HG02884 (cell line): ENCODE data around the gene CD99.
"Not testable (repeated sequence)": the region's sequence is repeated elsewhere in the genome, so short reads cannot be mapped to it uniquely, and the experiment has no call there.

Experiments
- ATAC-seq: cut with Tn5 transposase; IDR thresholded peaks from one replicate; pipeline ENCODE4 v1.9.1; 2021; ENCODE audit warnings: mild to moderate bottlenecking, moderate library complexity; ENCODE audit not compliant: unreplicated experiment

Gene CD99

DNA sequence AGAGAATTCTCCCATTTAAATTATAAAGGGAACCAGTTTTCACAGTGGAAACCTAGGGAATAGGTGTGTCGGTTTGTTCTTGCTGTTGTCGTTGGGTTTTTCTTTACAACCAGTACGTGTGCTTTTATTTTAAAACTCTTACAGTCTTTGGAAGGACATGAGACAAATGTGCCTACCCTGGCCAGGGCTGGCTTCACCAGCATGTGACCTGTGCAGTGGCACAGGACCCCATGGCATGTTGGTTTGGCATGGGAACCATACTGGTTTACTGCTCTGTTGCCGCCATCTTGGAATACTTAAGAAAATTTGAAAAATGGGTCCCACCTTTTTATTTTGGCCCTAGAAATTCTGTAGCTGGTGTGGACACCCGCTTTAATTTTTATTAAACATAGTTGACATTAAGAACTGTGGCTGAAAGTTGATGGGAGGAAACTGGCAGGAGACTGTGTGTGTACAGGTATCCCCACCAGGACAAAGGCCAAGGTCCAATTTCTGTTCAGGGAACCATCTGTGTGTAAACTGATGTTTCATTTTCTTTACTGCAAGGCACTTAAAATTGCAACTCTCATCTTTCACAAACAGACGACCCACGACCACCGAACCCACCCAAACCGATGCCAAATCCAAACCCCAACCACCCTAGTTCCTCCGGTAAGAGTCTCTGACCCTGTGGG, 28.8 kb downstream of the CD99 start:
- ATAC-seq, result no peak

DNA sequence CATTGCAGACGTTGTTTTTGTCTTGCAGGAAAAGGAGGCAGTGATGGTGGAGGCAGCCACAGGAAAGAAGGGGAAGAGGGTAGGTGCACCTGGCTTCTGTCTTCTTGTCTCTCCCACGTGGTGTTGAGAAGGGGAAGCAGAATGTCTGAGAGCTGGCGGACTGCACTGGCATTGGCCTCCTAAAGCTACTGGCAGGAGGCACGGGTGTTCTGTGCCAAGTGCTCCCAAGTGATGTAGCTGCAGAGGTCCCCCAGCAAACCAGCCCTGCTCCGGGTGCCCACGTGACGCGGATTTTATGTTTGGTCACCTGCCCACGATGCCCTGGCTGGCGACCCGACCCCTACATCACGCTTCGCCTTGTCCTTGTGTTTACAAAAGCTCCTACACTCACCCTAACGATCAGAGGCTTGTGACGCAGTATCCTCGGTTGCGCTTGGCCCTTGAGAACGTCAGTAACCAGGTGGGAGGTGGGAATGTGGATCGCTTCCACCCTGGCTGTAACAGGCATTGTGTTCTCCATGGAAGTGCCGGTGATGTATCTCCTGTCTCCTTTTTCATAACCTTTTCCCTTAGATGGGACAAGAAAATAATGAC, 32.3 kb downstream of the CD99 start:
- ATAC-seq, result no peak

DNA sequence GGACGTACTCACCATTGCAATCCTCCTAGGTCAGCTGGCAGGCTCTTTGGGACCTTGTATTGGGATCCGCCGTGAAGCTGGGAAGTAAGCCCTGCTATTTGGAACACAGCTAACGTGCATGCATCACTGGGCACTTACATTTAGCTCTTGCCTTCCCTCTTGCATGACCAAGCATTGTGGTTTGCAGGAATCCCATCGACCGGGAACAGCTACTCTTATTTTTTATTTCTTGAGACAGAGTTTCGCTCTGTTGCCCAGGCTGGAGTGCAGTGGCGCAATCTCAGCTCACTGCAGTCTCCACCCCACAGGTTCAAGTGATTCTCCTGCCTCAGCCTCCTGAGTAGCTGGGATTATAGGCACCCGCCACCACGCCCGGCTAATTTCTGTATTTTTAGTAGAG, 36.2 kb downstream of the CD99 start:
- ATAC-seq, result not testable (repeated sequence)

DNA sequence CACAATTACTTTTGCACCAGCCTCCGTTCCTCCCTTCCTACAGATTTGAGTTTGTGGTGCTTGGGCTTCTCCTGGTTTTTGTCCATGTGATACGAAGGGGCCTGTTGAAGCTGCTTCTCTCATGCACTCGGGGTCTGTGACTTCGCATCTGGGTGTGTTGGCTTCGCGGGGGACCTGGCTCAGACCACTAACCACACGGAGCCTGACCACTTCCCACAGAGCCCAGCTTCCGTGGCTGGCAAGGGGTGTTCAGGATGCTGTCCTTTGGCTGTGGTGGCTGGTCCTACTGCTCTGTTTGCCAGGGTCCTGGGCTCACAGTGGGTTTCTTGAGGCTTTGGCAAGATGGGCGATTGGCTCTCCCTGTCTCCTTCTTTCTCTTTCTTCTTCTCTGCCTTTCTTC, 41.0 kb downstream of the CD99 start:
- ATAC-seq, result no peak

DNA sequence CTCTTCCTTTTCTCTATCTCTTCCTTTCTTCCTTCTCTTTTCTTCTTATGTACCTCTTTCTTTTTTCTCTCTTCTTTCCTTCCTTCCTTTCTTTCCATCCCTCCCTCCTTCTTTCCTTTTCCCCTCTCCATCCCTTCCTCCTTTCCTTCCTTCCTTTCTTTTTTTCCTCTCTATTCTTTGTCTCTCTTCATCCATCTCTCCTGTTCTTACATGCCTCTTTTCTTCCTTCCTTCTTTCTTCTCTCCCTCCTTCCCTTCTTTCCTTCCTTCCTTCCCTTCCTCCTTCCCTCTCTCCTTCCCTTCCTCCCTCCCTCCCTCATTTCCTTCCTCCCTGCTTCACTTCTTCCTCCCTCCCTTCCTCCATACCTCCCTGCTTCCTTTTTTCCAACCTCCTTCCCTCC, 41.6 kb downstream of the CD99 start:
- ATAC-seq, result no peak

DNA sequence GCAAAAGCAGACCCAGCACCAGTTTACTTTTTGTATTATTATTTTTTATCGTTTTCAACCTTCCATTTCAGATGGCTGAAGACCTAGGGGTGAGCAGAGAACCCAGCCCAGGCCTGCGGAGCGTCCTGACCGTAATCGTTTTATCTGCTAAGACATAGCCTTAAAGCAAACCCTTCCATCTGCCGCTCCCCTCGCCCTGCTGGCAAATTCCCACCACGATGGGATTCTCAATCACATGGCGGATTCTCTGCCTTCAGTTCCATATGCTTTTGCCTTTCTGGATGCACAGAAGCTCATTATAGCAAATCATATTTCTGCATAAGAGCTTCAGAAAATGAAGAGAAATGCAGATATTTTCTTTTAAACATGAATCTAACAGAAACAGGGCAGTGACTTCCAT, 42.2 kb downstream of the CD99 start:
- ATAC-seq, result no peak

DNA sequence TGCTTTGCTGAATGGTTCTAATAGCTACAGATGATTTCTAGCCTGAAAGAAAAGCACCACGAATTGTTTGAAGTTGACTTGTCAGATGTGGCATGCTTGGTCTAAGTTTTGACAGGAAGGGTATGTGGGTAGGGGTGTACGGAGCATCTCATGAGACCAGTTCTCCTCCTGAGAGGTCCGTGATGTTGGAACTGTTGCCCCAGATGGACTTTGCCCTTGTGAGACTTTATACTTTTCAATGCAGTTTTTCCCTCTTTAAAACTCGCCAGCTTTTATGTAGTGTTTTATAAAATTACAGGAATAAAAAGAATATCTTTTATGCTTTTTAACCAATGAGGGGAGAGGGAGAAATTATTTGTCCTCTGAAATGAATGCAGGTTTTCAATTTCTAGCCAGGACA, 44.2 kb downstream of the CD99 start:
- no peak for ATAC-seq

DNA sequence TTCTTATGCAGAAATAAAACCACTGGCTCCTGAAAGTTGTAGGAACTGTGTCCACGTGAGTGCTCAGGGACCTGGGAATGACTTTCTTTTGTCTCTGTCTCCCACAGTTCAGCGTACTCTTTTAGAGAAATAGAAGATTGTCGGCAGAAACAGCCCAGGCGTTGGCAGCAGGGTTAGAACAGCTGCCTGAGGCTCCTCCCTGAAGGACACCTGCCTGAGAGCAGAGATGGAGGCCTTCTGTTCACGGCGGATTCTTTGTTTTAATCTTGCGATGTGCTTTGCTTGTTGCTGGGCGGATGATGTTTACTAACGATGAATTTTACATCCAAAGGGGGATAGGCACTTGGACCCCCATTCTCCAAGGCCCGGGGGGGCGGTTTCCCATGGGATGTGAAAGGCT, 49.6 kb downstream of the CD99 start:
- ATAC-seq, result no peak

DNA sequence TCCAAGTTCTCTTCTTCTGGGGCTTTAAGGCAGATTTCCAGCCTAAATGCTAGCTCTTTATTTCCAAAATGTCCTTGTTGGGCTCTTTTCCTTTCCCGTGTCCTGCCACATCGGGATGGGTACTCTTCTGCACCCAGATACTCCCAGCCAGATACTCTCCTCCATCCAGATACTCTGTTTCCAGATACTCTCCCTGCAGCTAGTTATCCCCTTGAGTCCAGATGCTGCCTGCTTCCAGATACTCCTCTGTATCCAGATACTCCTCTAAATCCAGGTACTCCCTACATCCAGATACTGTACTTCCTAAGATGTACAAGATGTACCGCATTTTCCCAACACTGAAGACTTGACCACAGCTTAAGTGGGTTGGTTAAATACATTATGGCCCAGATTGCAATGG, 50.3 kb downstream of the CD99 start:
- no peak for ATAC-seq

DNA sequence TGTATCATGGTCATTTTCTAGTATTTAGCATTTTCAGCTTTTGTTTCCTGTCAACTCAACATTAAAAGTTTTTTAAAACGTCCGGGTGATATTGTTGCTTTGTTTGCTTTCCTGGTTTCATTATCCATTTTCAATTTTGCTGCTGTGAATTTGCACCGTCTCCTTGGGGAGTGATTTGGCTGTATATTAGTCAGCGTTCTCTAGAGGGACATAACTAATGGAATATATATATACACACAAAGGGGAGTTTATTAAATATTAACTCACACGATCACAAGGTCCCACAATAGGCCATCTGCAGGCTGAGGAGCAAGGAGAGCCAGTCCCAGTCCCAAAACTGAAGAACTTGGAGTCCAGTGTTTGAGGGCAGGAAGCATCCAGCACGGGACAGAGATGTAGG, 55.2 kb downstream of the CD99 start:
- ATAC-seq, result not testable (repeated sequence)

DNA sequence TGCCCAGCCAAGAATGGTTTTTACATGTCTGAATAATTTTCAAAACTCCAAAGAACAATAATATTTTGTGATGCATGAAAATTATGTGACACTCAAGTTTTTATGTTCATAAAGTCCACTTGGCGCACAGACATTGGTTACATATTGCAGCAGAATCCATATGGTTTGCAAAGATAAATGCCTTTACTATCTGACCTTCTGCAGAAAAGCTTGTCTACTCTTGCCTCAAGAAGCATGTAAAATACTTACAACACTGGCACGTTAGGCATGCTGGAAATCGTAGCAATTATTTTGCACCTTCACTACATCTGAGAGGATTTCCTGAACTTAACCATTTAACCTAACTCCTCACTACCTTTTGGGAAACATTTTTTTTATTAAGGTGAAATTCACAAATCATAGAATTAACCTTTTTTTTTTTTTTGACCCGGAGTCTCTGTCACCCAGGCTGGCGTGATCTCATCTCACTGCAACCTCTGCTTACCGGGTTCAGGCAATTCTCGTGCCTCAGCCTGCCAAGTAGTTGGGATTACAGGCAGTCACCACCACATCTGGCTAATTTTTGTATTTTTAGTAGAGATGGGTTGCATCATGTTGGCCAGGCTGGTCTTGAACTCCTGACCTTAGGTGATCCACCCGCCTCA, 57.2 kb downstream of the CD99 start:
- ATAC-seq, result no peak

DNA sequence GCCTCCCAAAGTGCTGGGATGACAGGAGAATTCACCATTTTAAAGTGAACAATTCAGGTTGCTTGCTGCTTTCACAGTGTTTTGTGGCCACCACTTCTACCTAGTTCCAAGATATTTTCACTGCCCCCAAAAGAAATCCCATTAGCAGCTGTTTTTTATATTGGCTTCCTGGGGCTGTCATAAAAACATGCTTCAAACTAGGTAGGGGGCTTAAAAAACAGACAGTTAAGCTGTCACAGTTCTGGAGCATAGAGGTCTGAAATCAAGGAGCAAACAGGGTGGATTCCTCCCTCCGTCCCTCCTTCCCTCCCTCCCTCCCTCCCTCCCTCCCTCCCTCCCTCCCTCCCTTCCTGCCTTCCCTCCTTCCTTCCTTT, 57.7 kb downstream of the CD99 start:
- no peak for ATAC-seq

DNA sequence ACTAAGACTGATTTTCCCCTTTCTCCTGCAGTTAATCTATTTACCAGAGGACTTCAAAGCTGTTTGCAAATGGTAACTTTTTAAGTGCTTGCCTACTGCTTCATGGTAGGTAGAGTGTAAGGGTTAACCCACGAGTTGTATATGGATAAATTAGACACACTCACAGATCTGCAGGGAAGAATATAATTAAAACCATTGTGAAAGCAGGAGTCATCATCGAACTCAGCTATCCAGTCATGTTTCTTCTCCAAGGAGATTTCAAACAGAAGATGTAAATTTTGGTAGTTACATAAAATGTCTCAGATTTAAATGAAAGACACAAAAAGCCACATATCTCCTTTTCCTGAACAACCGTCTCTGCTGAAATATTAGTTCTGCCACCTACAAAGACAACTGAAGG, 60.2 kb downstream of the CD99 start:
- ATAC-seq, result no peak

DNA sequence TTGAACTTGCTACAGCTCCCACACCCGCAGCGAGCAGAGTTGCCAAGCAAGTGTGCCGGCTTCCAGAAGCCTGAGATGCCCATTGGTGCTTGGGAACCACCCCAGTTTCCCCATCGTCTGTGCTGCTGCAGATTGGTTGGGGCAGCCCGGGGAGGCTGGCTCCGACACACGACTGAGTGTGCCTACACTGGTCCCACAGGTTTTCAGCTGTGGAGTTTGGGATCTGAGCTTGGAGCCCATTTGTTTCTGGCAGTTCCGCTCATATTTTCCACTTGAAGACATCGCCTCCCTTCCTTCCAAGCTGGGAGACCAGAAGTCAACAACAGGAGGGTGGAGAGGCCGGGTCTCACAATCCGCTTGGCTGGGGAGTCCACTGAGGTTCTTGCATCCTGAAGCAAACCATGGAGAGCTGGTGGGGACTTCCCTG, 60.8 kb downstream of the CD99 start, which contains the start of gene XG:
Gene XG (plus strand): TSS at position 167 of the 427 bp plus-strand sequence. CDS start 235 bp downstream, at position 402.
- ATAC-seq, result not testable (repeated sequence)

DNA sequence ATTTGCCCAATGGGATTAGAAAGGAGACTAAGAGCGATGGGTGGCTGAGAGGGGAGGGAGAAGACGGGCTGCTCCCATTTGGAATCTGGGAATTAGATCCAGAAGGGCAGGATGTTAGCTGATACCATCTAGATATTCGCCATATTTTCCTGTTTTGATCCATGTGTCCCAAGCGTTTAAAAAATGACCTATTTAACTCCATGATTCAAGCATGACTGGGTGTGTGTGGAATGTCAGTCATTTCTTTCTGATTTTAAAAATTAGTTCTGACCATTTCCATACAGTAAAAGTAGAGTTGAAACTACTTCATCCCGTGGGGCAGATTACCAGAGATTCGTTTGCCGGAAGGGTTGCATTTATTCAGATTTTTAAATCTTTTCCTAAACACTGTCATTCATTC, 61.3 kb downstream of the CD99 start:
- ATAC-seq, result not testable (repeated sequence)

DNA sequence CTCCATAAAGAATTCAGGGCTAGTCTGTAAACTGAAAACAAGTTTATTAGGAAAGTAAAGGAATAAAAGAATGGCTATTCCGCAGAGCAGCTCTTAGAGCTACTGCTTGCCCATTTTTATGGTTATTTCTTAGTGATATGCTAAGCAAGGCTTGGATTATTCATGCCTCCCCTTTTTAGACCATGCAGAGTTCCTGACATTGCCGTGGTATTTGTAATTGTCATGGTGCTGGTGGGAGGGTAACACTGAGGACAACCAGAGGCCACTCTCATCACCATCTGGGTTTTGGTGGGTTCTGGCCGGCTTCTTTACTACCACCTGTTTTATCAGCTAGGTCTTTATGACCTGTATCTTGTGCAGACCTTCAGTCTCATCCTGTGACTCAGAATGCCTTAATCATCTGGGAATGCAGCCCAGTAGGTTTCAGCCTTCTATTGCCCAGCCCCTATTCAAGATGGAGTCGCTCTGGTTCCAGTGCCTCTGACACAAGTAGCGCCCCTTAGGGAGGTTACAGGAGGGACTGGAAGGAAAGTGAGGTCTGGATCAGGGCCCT, 64.1 kb downstream of the CD99 start:
- ATAC-seq, result not testable (repeated sequence)

DNA sequence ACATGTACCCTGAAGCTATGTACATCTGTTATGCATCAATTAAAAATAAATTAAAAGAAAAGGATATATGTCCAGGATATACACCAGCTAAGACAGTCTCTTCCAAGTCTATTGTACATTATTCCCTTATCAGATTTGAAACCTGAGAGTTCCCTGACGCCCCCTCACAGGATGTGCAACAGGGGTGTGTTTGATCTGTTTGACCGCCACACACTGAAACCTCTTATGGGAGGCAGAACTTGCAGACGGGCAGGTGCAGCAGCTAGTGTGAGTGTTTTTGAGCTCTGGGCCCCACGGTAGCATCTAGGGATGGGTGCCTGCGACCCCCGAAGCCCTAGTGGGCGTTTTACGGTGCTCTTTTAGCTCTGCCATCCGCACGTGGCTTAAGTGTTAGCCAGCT, 65.5 kb downstream of the CD99 start:
- ATAC-seq, result no peak

DNA sequence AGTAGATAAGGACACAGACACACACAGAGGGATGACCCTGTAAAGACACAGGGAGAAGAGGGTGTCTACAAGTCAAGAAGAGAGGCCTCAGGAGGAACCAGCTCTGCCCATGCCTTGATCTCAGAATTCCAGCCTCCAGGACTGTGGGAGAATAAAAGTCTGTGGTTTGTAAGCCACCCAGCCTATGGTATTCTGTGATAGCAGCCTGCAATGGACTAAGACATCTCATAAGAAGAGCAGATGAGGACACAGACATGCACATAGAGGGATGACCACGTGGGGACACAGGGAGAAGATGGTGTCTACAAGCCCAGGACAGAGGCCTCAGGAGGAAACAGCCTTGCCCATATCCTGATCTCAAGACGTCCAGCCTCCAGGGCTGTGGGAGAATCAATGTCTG, 70.2 kb downstream of the CD99 start:
- no peak for ATAC-seq

DNA sequence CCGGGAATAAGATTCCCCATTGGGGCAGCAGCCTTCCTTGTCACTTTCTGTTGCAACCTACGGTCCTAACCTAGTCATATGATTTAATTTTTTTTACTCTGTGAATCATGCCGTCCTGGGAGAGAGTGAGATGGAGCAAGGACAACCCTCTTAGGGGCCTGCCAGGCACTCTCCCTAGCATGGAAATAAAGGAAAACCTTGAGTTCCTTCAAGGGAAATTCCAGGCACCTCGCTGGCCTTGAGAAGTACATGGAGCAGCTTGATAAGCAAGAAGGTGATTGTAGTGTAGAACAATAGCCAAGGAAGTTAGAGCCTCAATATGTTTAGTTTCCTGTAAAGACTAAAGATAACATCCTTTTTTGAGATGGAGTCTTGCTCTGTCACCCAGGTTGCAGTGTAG, 71.6 kb downstream of the CD99 start:
- not testable (repeated sequence) for ATAC-seq

DNA sequence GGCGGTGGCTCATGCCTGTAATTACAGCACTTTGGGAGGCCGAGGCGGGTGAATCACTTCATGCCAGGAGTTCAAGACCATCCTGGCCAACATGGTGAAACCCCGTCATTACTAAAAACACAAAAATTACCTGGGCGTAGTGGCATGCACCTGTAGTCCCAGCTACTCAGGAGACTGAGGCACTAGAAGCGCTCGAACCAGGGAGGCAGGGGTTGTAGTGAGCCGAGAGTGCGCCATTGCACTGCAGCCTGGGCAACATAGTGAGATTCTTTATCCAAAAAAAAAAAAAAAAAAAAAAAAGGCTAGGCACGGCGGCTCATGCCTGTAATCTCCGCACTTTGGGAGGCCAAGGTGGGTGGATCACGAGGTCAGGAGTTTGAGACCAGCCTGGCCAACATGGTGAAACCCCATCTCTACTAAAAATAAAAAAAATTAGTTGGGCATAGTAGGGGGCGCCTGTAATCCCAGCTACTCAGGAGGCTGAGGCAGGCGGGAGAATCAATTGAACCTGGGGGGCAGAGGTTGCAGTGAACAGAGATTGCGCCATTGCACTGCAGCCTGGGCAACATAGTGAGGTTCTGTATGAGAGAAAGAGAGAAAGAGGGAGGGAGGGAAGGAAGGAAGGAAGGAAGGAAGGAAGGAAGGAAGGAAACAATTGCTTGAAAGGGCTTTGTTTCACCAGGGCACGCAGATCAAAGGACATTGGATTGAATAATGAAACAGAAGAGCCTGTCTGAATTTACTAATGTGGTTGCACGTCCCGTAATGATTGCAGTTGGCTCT, 73.9 kb downstream of the CD99 start:
- ATAC-seq, result not testable (repeated sequence)

DNA sequence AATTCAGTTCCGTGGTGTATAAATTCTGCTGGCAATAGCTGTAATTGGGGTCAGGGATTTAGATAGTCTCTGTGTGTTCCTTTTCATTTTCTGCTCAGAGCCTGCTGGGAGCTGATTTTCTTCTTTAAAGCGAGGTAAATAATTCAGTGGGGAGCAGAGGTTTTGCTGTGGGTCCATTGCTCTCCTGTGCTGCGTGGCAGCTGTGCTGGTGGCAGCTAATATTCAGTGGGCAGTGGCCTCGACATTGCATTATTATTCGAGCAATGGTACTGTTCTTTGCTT, 74.4 kb downstream of the CD99 start:
- ATAC-seq, result no peak

DNA sequence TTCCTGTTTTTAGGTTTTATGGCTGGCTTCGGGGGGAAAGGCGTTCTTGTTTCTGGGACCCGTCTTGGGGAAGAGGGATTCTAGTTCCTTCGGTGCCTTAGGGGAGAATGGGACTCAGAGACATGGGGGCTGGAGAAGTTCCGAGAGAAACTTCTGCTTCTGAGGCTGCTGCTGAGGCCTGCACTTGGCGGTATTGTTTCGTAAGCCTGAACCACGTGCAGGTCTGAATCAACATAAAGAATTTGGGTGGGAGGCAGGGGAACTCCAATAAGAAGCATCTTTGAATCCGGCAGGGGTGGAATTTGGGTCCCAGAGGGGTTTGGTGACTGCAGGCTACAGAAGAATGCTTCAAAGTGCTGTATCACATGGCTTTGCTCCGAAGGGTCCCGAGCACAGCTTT, 75.8 kb downstream of the CD99 start:
- ATAC-seq, result no peak
